ENCODE results near the gene ZDHHC7.

DNA sequence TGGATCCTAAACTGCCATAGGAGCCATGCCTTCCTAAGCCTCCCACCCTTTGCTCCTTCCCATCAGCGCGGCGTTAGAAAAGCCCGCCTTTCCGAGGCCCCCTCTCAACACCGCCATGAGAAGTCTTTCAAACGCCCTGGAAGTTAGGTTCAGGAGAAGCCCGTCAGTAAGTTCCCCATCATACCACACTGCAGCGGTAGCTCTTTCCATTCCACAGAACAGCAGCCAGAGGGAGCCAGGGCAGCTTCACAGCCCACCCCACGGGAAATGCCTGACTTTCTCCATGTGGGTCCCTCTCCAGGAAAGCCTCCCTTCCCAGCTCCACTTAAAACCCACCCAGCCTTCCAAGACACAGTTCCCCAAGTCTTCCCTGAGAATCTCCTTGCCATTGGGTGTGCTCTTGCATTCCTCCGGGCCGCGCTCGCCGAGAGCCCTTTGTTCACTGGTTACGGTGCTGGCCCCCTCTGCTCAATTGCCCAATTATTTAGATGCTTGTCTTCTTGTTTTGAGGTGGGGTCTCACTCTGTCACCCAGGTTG is 44.9 kb upstream of the ZDHHC7 start:
- TF ChIP-seq, protein P1, sequence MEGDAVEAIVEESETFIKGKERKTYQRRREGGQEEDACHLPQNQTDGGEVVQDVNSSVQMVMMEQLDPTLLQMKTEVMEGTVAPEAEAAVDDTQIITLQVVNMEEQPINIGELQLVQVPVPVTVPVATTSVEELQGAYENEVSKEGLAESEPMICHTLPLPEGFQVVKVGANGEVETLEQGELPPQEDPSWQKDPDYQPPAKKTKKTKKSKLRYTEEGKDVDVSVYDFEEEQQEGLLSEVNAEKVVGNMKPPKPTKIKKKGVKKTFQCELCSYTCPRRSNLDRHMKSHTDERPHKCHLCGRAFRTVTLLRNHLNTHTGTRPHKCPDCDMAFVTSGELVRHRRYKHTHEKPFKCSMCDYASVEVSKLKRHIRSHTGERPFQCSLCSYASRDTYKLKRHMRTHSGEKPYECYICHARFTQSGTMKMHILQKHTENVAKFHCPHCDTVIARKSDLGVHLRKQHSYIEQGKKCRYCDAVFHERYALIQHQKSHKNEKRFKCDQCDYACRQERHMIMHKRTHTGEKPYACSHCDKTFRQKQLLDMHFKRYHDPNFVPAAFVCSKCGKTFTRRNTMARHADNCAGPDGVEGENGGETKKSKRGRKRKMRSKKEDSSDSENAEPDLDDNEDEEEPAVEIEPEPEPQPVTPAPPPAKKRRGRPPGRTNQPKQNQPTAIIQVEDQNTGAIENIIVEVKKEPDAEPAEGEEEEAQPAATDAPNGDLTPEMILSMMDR (IDR thresholded peaks at IDR 0.05), result no peak
- no peak for TF ChIP-seq POLR2A (IDR thresholded peaks at IDR 0.05)
- TF ChIP-seq POLR2AphosphoS5 (IDR thresholded peaks at IDR 0.05), result no peak
- no peak for TF ChIP-seq EP300 (IDR thresholded peaks at IDR 0.05)

Measured in suprapubic skin (tissue), 4 donors.